Osteocyte (in vitro differentiated cells): ENCODE data around the gene CORO7. TPM values are rescaled to one million over a fixed set of nuclear protein-coding genes. Genes with fewer than 3 reads are reported as not detected.
A peak's percentile ranks its signal among the peaks of the same experiment; 100 is the strongest.

Experiments used
- DNase-seq: peaks from one replicate; pipeline ENCODE4 v3.0.0; 2021; ENCODE audit warnings: mixed read lengths; ENCODE audit not compliant: unreplicated experiment; ENCODE audit errors: extremely low spot score
- H3K27ac Mint-ChIP-seq: one replicate; pipeline ENCODE4 v1.8.0; 2021; ENCODE audit warnings: mild to moderate bottlenecking, mixed read lengths; ENCODE audit not compliant: unreplicated experiment
- H3K27me3 Mint-ChIP-seq: one replicate; pipeline ENCODE4 v1.8.0; 2021; ENCODE audit warnings: mixed read lengths; ENCODE audit not compliant: unreplicated experiment
- H3K36me3 Mint-ChIP-seq: one replicate; pipeline ENCODE4 v1.8.0; 2021; ENCODE audit warnings: mixed read lengths; ENCODE audit not compliant: unreplicated experiment
- H3K4me1 Mint-ChIP-seq: one replicate; pipeline ENCODE4 v1.8.0; 2021; ENCODE audit warnings: mixed read lengths; ENCODE audit not compliant: unreplicated experiment
- H3K4me3 Mint-ChIP-seq: one replicate; pipeline ENCODE4 v1.8.0; 2021; ENCODE audit warnings: mild to moderate bottlenecking, moderate library complexity, mixed read lengths; ENCODE audit not compliant: unreplicated experiment
- H3K9me3 Mint-ChIP-seq: one replicate; pipeline ENCODE4 v1.8.0; 2021; ENCODE audit warnings: mixed read lengths; ENCODE audit not compliant: unreplicated experiment
- total RNA-seq: library from RNA; stranded (reverse); gene quantifications from 2 replicates; pipeline ENCODE4 v1.2.1, GENCODE V29; 2021
- TF ChIP-seq, protein P1 (sequence below): fragments of 200-600 bp; sonication (generic); IDR thresholded peaks from 2 replicates; pipeline ENCODE4 v1.5.0; 2021; ENCODE audit warnings: antibody characterized with exemption, mild to moderate bottlenecking, moderate library complexity

The CORO7 gene
- total RNA-seq, 1 donor from 2014 or later: 40.1 TPM

DNA sequence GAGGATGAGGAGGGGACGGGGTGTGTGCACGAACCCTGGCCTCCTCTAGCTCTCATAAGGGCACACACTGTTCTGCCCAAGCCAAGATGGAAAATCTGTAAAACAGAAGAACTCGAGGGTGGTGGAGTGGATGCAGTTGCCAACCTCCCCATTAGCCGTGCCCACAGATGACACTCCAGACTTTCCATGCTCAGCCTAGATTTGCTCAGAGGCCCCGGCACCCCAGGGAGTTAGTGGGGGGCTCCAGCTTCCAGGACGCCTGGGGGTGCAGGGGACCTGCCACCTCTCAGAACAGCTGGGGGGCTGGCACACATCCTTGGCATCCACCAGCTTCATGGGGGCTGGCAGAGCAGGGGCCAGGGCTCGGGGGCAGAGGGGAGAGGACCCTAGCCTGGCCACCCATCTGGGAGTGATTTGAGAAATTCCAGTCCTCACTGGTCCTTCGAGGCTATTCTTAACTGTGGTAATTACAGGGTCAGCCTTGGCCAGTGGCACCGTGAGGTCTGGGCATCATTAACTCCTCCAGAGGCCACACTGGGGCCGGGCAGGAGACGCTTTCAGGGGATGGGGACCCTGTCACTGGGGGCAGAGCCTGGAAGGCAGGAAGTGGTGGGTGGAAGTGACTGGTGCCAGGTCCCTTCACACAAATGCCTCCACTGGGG is 30.5 kb downstream of the CORO7 start:
- Mint-ChIP-seq H3K9me3 (no peaks in the 10 kb centered on the region), H3K27ac (peak overlapping the region; percentile 87), H3K27me3 (no peaks in the 10 kb centered on the region), H3K36me3 (peaks cover 3% of the 10 kb centered on the region), H3K4me1 (peaks cover 82% of the 10 kb centered on the region), H3K4me3 (no peak overlapping the region)
- TF ChIP-seq, protein P1, sequence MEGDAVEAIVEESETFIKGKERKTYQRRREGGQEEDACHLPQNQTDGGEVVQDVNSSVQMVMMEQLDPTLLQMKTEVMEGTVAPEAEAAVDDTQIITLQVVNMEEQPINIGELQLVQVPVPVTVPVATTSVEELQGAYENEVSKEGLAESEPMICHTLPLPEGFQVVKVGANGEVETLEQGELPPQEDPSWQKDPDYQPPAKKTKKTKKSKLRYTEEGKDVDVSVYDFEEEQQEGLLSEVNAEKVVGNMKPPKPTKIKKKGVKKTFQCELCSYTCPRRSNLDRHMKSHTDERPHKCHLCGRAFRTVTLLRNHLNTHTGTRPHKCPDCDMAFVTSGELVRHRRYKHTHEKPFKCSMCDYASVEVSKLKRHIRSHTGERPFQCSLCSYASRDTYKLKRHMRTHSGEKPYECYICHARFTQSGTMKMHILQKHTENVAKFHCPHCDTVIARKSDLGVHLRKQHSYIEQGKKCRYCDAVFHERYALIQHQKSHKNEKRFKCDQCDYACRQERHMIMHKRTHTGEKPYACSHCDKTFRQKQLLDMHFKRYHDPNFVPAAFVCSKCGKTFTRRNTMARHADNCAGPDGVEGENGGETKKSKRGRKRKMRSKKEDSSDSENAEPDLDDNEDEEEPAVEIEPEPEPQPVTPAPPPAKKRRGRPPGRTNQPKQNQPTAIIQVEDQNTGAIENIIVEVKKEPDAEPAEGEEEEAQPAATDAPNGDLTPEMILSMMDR: no peak
- no peak for DNase-seq

DNA sequence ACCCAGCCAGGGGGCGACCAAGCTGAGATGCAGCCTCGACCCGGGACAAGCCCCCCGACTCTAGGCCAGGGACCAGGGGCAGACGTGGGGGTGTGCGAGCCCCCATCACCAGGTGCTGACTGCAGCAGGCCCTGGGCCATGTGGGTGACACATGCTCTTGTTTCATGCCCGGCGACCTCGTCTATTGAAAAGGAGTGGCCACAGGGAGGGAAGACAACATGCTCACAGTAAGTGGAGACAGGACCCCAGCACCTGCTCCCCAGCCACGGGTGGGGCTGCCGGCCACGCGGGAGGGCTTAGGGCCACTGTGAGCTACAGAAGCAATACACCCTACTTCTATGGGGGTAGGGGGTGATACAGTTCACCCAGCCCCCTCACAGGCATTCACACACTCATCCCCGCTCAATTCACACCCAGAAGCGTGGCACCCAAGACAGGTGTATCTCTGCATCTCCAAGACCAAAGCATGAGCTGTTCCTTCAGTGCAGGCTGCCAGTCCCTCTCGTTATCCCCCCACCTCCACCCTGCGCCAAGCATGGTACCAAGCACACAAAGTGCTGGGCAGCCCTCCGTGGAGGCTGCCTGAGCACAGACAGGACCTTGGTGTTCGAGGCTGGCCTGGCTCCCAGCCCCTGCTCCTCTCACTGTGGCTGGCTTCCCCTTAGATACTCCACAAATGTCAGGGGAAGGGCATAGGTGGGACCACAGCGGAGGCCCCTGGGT is 31.2 kb downstream of the CORO7 start:
- Mint-ChIP-seq H3K9me3 (no peaks in the 10 kb centered on the region), H3K4me1 (peaks cover 86% of the 10 kb centered on the region), H3K27ac (peak overlapping the region; percentile 87), H3K4me3 (no peak overlapping the region), H3K27me3 (no peaks in the 10 kb centered on the region), H3K36me3 (peaks cover 3% of the 10 kb centered on the region)
- DNase-seq: no peak
- TF ChIP-seq, protein P1: no peak

GRCh38 chr16:4384509-4384942 is 31.9 kb downstream of the CORO7 start:
- TF ChIP-seq, protein P1: no peak
- Mint-ChIP-seq H3K9me3 (no peaks in the 10 kb centered on the region), H3K27me3 (no peaks in the 10 kb centered on the region), H3K4me1 (peaks cover 84% of the 10 kb centered on the region), H3K4me3 (no peak overlapping the region), H3K27ac (peak overlapping the region; percentile 87), H3K36me3 (peaks cover 3% of the 10 kb centered on the region)
- DNase-seq: peak; percentile 92

DNA sequence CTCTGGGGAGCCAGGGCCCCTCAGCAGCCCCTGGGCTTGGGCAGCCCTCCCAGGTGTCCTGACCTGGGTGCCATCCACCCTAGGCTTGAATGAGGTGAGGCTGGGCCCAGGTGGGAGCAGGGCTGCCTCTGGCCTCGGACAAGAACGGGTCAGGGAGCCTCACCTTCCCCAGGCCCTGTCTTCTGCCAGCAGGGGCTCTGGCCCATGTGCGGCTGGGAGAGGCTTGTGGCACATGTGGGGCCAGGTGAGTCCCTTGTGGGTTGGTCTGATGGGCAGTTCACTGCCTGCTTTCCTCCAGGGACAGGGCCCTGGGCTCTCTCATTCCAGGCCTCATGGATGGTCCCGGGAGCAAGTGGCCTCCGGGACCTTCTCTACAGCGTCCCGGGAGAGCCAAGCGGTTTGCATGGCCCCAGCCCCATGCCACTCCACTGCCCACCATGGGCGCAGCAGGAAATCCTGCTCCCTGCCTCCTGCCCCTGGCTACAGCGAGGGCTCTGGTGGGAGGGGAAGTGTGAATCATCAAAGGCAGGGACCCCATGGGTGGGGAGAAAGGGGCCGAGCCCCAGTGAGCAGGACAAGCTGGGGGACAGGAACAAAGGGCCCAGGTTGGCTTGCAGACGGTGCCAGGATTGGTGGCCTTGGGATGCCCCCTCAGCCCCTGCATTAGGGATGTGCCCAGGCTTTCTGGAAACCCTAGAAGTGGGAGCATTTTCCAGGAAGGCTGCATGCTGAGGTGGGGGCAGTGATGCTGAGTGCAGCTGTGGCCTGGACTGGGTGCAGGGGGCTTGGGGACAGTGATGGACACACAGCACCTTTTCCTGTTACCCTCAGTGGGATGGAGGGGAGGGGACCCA is 32.6 kb downstream of the CORO7 start:
- no peaks in the 10 kb centered on the region for H3K27me3 Mint-ChIP-seq
- no peaks in the 10 kb centered on the region for H3K9me3 Mint-ChIP-seq
- TF ChIP-seq, protein P1: no peak
- H3K27ac Mint-ChIP-seq: peak overlapping the region; percentile 87
- H3K4me1 Mint-ChIP-seq: peaks cover 81% of the 10 kb centered on the region
- peaks cover 3% of the 10 kb centered on the region for H3K36me3 Mint-ChIP-seq
- no peak overlapping the region for H3K4me3 Mint-ChIP-seq
- no peak for DNase-seq
